Astrocyte (in vitro differentiated cells and primary cell): ENCODE results near the gene NBR1.
"Not testable (repeated sequence)": the region's sequence is repeated elsewhere in the genome, so short reads cannot be mapped to it uniquely, and the experiment has no call there.

Source experiments
- CTCF ChIP-seq: IDR thresholded peaks from 2 replicates; pipeline ENCODE4 v1.5.1; 2011; ENCODE audit warnings: low read depth, mild to moderate bottlenecking, inconsistent platforms, low read length, moderate library complexity; ENCODE audit not compliant: insufficient read depth
- EZH2 ChIP-seq: IDR thresholded peaks from 2 replicates; pipeline ENCODE4 v1.6.1; 2012; ENCODE audit warnings: mild to moderate bottlenecking, low read length, inconsistent platforms; ENCODE audit not compliant: insufficient read depth

GRCh38 chr17:43232021-43232699 lies 61.1 kb downstream of the NBR1 start:
- TF ChIP-seq CTCF, EZH2: not testable (repeated sequence)
